Measurements from ENCODE around the gene ATG101. TPM values are rescaled to one million over a fixed set of nuclear protein-coding genes. Genes with fewer than 3 reads are reported as not detected.

ATG101 gene
- total and polyA plus RNA-seq, 9 of the 15 experiments (the other 6 are each of a cell fraction or from before 2014, with no cell fraction given) = 2.9 to 52.4 (median 29.7) TPM

DNA sequence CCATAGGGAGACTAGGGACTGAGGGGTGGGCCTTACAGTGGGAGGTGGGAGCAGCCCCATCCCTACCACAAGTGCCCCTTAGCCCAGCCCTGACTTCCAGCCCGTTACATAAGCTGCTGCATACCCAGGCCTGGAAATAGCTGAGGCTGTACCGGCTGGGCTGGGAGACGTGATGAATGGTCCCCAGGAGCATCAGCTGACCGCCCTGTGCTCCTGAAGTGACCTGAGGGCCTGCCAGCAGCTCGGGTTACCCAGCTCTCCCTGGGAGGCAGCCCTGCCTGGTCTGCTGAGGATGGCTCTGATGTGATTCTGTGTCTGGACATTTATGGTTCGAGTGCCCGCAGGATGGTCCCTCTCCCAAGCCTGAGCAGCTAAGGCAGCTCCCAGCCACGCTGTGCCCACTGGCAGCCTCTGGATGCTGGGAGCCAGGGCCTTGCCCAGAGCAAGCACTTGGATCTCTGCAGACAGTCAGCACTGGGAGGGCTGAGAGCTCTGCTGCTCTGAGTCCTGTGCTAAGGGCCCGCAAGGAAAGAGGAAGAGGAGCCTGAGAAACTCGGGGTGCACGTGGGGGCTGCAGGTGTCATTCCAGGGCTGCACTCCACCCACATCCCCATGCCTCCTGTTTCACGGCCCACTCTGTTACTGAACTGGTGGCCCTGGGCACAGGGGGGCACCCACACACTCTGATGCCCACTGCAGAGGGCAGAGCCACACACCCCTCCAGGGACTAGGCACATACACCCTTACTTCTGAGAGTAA is 42.5 kb upstream of the ATG101 start:
- no peaks in the 10 kb centered on the region for H3K9me3 ChIP-seq (replicated peaks; ENCODE audit: control insufficient read depth, insufficient read depth, low read depth, low read length)
- no peak for ATAC-seq
- no peaks in the 10 kb centered on the region for H4K20me1 ChIP-seq (replicated peaks; ENCODE audit: control insufficient read depth, insufficient read depth, low read length)
- no peaks in the 10 kb centered on the region for H3K36me3 ChIP-seq (ENCODE audit: control insufficient read depth, insufficient read depth, low read length)
- 8% methylated on average over 12 of the region's 12 CpGs for WGBS (ENCODE audit: insufficient coverage, low coverage, missing lambda C conversion rate)
- no peak overlapping the region for H3K27ac ChIP-seq (ENCODE audit: extremely low read depth, low read depth, low read length)
- peaks cover 2 to 27% of the 10 kb centered on the region in 2 experiments; a peak in 3 of 5 replicates for H3K4me1 ChIP-seq (replicated peaks in 1 of 2; ENCODE audit: control insufficient read depth in 2 of 2, insufficient read depth in 2 of 2, low read length in 2 of 2)
- no peak overlapping the region for H3K4me3 ChIP-seq
- TF ChIP-seq SRSF7 (optimal IDR thresholded peaks at IDR 0.05; ENCODE audit: low read depth, low read length) (no peak), SPI1 (IDR thresholded peaks at IDR 0.05; ENCODE audit: borderline replicate concordance, low read depth, low read length) (0 out of 2 replicates have a peak, but pooled peaks have one; percentile 23)
- H3K9me1 ChIP-seq (ENCODE audit: control insufficient read depth, insufficient read depth, low read length) = no peaks in the 10 kb centered on the region
- FAIRE-seq = no peak
- H2AFZ ChIP-seq (ENCODE audit: low read depth, low read length) = no peak overlapping the region
- H3K79me2 ChIP-seq (ENCODE audit: control insufficient read depth, insufficient read depth, low read length) = no peaks in the 10 kb centered on the region
- H3K4me2 ChIP-seq (ENCODE audit: insufficient read depth, low read length) = no peak overlapping the region
- in situ Hi-C loops (cut with MboI) (loop anchor here (5.0 kb wide), 2 partner anchors 55 to 95 kb away; no protein-coding TSS in a partner anchor), intact Hi-C loops (cut with micrococcal nuclease) (no loop called here)
- peaks cover 0 to 23% of the 10 kb centered on the region in 2 experiments; a peak in 3 of 5 replicates for H3K27me3 ChIP-seq (ENCODE audit: control insufficient read depth in 2 of 2, insufficient read depth in 2 of 2, low read length in 2 of 2)
- DNase-seq (ENCODE audit: extremely low read depth in 1 of 4, low spot score in 3 of 4) = no peak
- BruUV-seq (replicated peaks) = no TSS peak
- CTCF ChIA-PET (ENCODE audit: low intra/inter-chr PET ratio) = interaction anchor here (2.3 to 6.0 kb wide), 3 partner anchors 42 to 95 kb away, joined by 18 to 242 read pairs (median 32); partner anchors contain the start of genes ATG101 and SMIM41
- H3K9ac ChIP-seq (ENCODE audit: insufficient read depth in 1 of 2, low read depth in 2 of 2, low read length in 2 of 2) = peak overlapping the region in 1 of 2 experiments; percentile 61; a peak in 1 of 4 replicates
- POLR2A ChIA-PET = interaction anchor here (1.0 to 1.2 kb wide), 3 partner anchors 12 to 55 kb away, joined by 3 to 4 read pairs (median 3); no protein-coding TSS in a partner anchor

DNA sequence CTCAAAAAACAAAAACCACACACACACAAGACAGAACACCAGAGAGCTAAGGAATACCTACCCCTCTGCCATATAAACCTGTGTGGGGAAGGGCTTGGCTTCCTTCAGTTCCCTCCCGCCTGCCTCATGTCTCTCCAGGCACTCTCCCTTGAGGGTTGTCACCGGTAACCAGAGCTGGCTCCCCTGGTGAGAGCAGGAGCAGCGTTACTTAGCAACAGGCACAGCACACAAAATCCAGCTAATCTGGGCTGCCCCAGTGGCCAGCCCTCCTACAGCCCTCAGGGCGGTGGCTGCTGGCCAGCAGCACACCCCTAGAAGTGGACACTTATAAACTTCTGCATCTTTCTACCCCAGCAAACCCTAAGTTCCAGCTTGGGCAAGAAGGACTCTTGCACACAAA is 40.1 kb upstream of the ATG101 start:
- no peaks in the 10 kb centered on the region for H3K36me3 ChIP-seq (ENCODE audit: control insufficient read depth, insufficient read depth, low read length)
- intact Hi-C loops (cut with micrococcal nuclease) = no loop called here
- H4K20me1 ChIP-seq (replicated peaks; ENCODE audit: control insufficient read depth, insufficient read depth, low read length) = no peaks in the 10 kb centered on the region
- H3K9me3 ChIP-seq (replicated peaks; ENCODE audit: control insufficient read depth, insufficient read depth, low read depth, low read length) = no peaks in the 10 kb centered on the region
- peak; percentile 18 for ATAC-seq
- H3K27ac ChIP-seq (ENCODE audit: extremely low read depth, low read depth, low read length) = no peak overlapping the region
- BruUV-seq (replicated peaks) = no TSS peak
- H2AFZ ChIP-seq (ENCODE audit: low read depth, low read length) = no peak overlapping the region
- in situ Hi-C loops (cut with MboI) = loop anchor here (5.0 kb wide), 2 partner anchors 53 to 93 kb away; no protein-coding TSS in a partner anchor
- peaks cover 0 to 23% of the 10 kb centered on the region in 2 experiments; a peak in 3 of 5 replicates for H3K27me3 ChIP-seq (ENCODE audit: control insufficient read depth in 2 of 2, insufficient read depth in 2 of 2, low read length in 2 of 2)
- no peak overlapping the region for H3K4me3 ChIP-seq
- peak in 2 of 4 experiments; percentile 55 for DNase-seq (ENCODE audit: extremely low read depth in 1 of 4, low spot score in 3 of 4)
- 0 out of 4 replicates have a peak overlapping the region, but pooled peaks of 1 of the 2 experiments have one; percentile 14 for H3K9ac ChIP-seq (ENCODE audit: insufficient read depth in 1 of 2, low read depth in 2 of 2, low read length in 2 of 2)
- no peak for TF ChIP-seq ZBTB7A (IDR thresholded peaks at IDR 0.05; ENCODE audit: borderline replicate concordance, control insufficient read depth, low read depth, low read length)
- TF ChIP-seq, protein P1, sequence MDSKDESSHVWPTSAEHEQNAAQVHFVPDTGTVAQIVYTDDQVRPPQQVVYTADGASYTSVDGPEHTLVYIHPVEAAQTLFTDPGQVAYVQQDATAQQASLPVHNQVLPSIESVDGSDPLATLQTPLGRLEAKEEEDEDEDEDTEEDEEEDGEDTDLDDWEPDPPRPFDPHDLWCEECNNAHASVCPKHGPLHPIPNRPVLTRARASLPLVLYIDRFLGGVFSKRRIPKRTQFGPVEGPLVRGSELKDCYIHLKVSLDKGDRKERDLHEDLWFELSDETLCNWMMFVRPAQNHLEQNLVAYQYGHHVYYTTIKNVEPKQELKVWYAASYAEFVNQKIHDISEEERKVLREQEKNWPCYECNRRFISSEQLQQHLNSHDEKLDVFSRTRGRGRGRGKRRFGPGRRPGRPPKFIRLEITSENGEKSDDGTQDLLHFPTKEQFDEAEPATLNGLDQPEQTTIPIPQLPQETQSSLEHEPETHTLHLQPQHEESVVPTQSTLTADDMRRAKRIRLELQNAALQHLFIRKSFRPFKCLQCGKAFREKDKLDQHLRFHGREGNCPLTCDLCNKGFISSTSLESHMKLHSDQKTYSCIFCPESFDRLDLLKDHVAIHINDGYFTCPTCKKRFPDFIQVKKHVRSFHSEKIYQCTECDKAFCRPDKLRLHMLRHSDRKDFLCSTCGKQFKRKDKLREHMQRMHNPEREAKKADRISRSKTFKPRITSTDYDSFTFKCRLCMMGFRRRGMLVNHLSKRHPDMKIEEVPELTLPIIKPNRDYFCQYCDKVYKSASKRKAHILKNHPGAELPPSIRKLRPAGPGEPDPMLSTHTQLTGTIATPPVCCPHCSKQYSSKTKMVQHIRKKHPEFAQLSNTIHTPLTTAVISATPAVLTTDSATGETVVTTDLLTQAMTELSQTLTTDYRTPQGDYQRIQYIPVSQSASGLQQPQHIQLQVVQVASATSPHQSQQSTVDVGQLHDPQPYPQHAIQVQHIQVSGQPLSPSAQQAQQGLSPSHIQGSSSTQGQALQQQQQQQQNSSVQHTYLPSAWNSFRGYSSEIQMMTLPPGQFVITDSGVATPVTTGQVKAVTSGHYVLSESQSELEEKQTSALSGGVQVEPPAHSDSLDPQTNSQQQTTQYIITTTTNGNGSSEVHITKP (IDR thresholded peaks at IDR 0.05; ENCODE audit: partially characterized antibody) = no peak
- TF ChIP-seq MXI1 (IDR thresholded peaks at IDR 0.05; ENCODE audit: low read depth, low read length) = peak; percentile 23; the same call in 1 of the 2 replicates
- TF ChIP-seq, protein P2, sequence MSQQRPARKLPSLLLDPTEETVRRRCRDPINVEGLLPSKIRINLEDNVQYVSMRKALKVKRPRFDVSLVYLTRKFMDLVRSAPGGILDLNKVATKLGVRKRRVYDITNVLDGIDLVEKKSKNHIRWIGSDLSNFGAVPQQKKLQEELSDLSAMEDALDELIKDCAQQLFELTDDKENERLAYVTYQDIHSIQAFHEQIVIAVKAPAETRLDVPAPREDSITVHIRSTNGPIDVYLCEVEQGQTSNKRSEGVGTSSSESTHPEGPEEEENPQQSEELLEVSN (IDR thresholded peaks at IDR 0.05; ENCODE audit: borderline replicate concordance in 1 of 2, extremely low read depth in 1 of 2, insufficient read depth in 1 of 2, insufficient read length in 1 of 2, low read depth in 1 of 2, low read length in 1 of 2, poor library complexity in 1 of 2, severe bottlenecking in 1 of 2) = no peak
- TF ChIP-seq RFX1 (IDR thresholded peaks at IDR 0.05) = peak; percentile 82
- H3K4me2 ChIP-seq (ENCODE audit: insufficient read depth, low read length) = no peak overlapping the region
- POLR2A ChIA-PET = interaction anchor here (0.6 to 1.4 kb wide), 2 partner anchors 11 to 158 kb away, joined by 3 to 5 read pairs; no protein-coding TSS in a partner anchor
- H3K9me1 ChIP-seq (ENCODE audit: control insufficient read depth, insufficient read depth, low read length) = no peaks in the 10 kb centered on the region
- no peak for FAIRE-seq
- CTCF ChIA-PET (ENCODE audit: low intra/inter-chr PET ratio) = no interaction called here
- 3% methylated on average over 4 of the region's 4 CpGs for WGBS (ENCODE audit: insufficient coverage, low coverage, missing lambda C conversion rate)
- no peaks in the 10 kb centered on the region for H3K79me2 ChIP-seq (ENCODE audit: control insufficient read depth, insufficient read depth, low read length)
- H3K4me1 ChIP-seq (replicated peaks in 1 of 2; ENCODE audit: control insufficient read depth in 2 of 2, insufficient read depth in 2 of 2, low read length in 2 of 2) = peaks cover 14 to 18% of the 10 kb centered on the region in 2 experiments; a peak in 3 of 5 replicates

Measured in K562 (cell line).